Osteoblast (primary cell): ENCODE data around the gene RHBDF1. TPM values are rescaled to one million over a fixed set of nuclear protein-coding genes. Genes with fewer than 3 reads are reported as not detected.

Experiments used
- DNase-seq: peaks from one replicate; pipeline ENCODE4 v3.0.0; 2011; ENCODE audit warnings: low spot score, mixed read lengths; ENCODE audit not compliant: insufficient read length; ENCODE audit errors: missing footprints
- H2AFZ ChIP-seq: 2 replicates; pipeline ENCODE4 v1.6.0; 2011; ENCODE audit warnings: mild to moderate bottlenecking, low read length
- H3K27ac ChIP-seq: 2 replicates; pipeline ENCODE4 v1.5.1; 2011; ENCODE audit warnings: mild to moderate bottlenecking, low read depth, low read length, moderate library complexity
- H3K27me3 ChIP-seq: 2 replicates; pipeline ENCODE4 v1.6.0; 2012; ENCODE audit warnings: mild to moderate bottlenecking, control low read depth, inconsistent platforms, low read length, moderate library complexity; ENCODE audit not compliant: insufficient read depth
- H3K36me3 ChIP-seq: 2 replicates; pipeline ENCODE4 v1.5.1; 2011; ENCODE audit warnings: mild to moderate bottlenecking, low read length, control low read depth, moderate library complexity; ENCODE audit not compliant: insufficient read depth
- H3K4me1 ChIP-seq: 2 replicates; pipeline ENCODE4 v1.5.1; 2011; ENCODE audit warnings: mild to moderate bottlenecking, low read length, control low read depth, moderate library complexity; ENCODE audit not compliant: insufficient read depth
- H3K4me2 ChIP-seq: 2 replicates; pipeline ENCODE4 v1.6.0; 2011; ENCODE audit warnings: mild to moderate bottlenecking, low read length; ENCODE audit not compliant: insufficient read depth
- H3K4me3 ChIP-seq: fragments of 200-600 bp; sonication (generic); 3 replicates; pipeline ENCODE4 v1.5.1; 2012; ENCODE audit warnings: mild to moderate bottlenecking, low read length, inconsistent platforms; ENCODE audit not compliant: insufficient read depth
- H3K79me2 ChIP-seq: 2 replicates; pipeline ENCODE4 v1.6.0; 2012; ENCODE audit warnings: mild to moderate bottlenecking, low read length, control low read depth, inconsistent platforms; ENCODE audit not compliant: insufficient read depth
- H3K9me3 ChIP-seq: 2 replicates; pipeline ENCODE4 v1.5.1; 2011; ENCODE audit warnings: low read depth, low read length, control low read depth
- H4K20me1 ChIP-seq: 2 replicates; pipeline ENCODE4 v1.6.0; 2012; ENCODE audit warnings: mild to moderate bottlenecking, low read length, control low read depth; ENCODE audit not compliant: insufficient read depth
- CTCF ChIP-seq: IDR thresholded peaks from 2 replicates; pipeline ENCODE4 v1.5.1; 2011; ENCODE audit warnings: mild to moderate bottlenecking, low read depth, low read length, moderate library complexity; ENCODE audit errors: extremely low read depth
- total RNA-seq: library from RNA; depleted of rRNA; stranded (reverse); fragments of >200 nt; gene quantifications from 2 replicates; pipeline ENCODE4 v1.2.3, GENCODE V29; 2012

The RHBDF1 gene
- total RNA-seq, 1 donor = 32.2 TPM

- no peak for TF ChIP-seq CTCF
- DNase-seq = peak; percentile 66
- Histone ChIP-seq H3K36me3 (peaks cover 46% of the 10 kb centered on the region), H3K79me2 (peaks cover 11% of the 10 kb centered on the region), H3K27ac (no peak overlapping the region), H2AFZ (no peak overlapping the region), H3K4me1 (no peaks in the 10 kb centered on the region), H4K20me1 (peaks cover 18% of the 10 kb centered on the region), H3K4me2 (no peak overlapping the region), H3K4me3 (no peak overlapping the region), H3K27me3 (no peaks in the 10 kb centered on the region), H3K9me3 (no peaks in the 10 kb centered on the region)
Observed at GRCh38 chr16:91484-91883, 19.1 kb upstream of the RHBDF1 start.

- no peaks in the 10 kb centered on the region for H3K27me3 ChIP-seq
- H3K9me3 ChIP-seq = no peaks in the 10 kb centered on the region
- no peak overlapping the region for H3K27ac ChIP-seq
- peaks cover 11% of the 10 kb centered on the region for H3K4me1 ChIP-seq
- H4K20me1 ChIP-seq = peaks cover 28% of the 10 kb centered on the region
- H2AFZ ChIP-seq = no peak overlapping the region
- H3K4me3 ChIP-seq = no peak overlapping the region
- H3K79me2 ChIP-seq = peaks cover 24% of the 10 kb centered on the region
- no peak for TF ChIP-seq CTCF
- peaks cover 58% of the 10 kb centered on the region for H3K36me3 ChIP-seq
- peak; percentile 68 for DNase-seq
- H3K4me2 ChIP-seq = no peak overlapping the region
Observed at GRCh38 chr16:89391-90302, 17.2 kb upstream of the RHBDF1 start.

- H3K27me3 ChIP-seq = no peaks in the 10 kb centered on the region
- H4K20me1 ChIP-seq = peaks cover 39% of the 10 kb centered on the region
- no peak overlapping the region for H3K27ac ChIP-seq
- H3K4me3 ChIP-seq = no peak overlapping the region
- peaks cover 22% of the 10 kb centered on the region for H3K4me1 ChIP-seq
- H3K79me2 ChIP-seq = peaks cover 24% of the 10 kb centered on the region
- no peaks in the 10 kb centered on the region for H3K9me3 ChIP-seq
- TF ChIP-seq CTCF = no peak
- no peak overlapping the region for H2AFZ ChIP-seq
- peak; percentile 36 for DNase-seq
- peaks cover 55% of the 10 kb centered on the region for H3K36me3 ChIP-seq
- H3K4me2 ChIP-seq = no peak overlapping the region
Observed at GRCh38 chr16:88613-89012, 16.2 kb upstream of the RHBDF1 start.

GRCh38 chr16:86483-86952 lies 14.1 kb upstream of the RHBDF1 start:
- H3K4me1 ChIP-seq = peaks cover 23% of the 10 kb centered on the region

More at GRCh38 chr16:86483-86952, 14.1 kb upstream of the RHBDF1 start:
- DNase-seq = peak; percentile 49
- Histone ChIP-seq H4K20me1 (peaks cover 39% of the 10 kb centered on the region), H3K79me2 (peaks cover 38% of the 10 kb centered on the region), H3K36me3 (peaks cover 49% of the 10 kb centered on the region), H3K27ac (no peak overlapping the region), H3K9me3 (no peaks in the 10 kb centered on the region), H3K4me2 (no peak overlapping the region), H3K27me3 (no peaks in the 10 kb centered on the region), H3K4me3 (no peak overlapping the region), H2AFZ (no peak overlapping the region)
- TF ChIP-seq CTCF = no peak
